NT2/D1 (cell line): ENCODE measurements around the gene NRXN2.

ENCODE experiments used
- SUZ12 ChIP-seq: IDR thresholded peaks from 2 replicates; pipeline ENCODE4 v1.6.1; 2011; ENCODE audit not compliant: insufficient read length, insufficient read depth; ENCODE audit errors: extremely low read depth
- YY1 ChIP-seq: IDR thresholded peaks from 2 replicates; pipeline ENCODE4 v1.6.1; 2011; ENCODE audit not compliant: insufficient read length, insufficient read depth

GRCh38 chr11:64663656-64664055 is 59.3 kb downstream of the NRXN2 start:
- no peak for TF ChIP-seq SUZ12
- no peak for TF ChIP-seq YY1
